ENCODE results near the gene LLPH. TPM values are rescaled to one million over a fixed set of nuclear protein-coding genes. Genes with fewer than 3 reads are reported as not detected.

The LLPH gene
- total RNA-seq, 1 experiment from 2014 or later, result 33.4 TPM

DNA sequence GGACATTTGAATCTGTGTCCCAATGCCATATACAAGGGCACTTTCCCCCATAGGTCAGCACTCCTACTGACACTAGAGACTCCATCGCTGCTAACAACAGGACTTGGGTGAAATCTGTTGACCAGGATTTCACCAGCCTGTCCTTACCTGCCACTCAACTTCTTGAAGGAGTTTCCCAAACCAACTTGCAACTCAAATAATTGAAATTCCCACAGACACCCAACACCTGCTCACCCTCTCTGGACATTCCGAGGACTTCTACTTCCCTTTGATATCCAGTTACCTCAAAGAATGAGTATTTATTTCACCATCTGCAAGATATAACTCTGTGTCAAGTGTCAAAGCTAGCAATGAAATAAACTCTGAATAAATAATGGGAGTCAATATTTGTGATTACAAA is 44.6 kb downstream of the LLPH start:
- H3K14ac ChIP-seq (ENCODE audit: insufficient read depth, low read length), result no peak overlapping the region
- no peaks in the 10 kb centered on the region for H3K4me1 ChIP-seq (ENCODE audit: insufficient read depth, low read length)
- no peaks in the 10 kb centered on the region for H3K36me3 Mint-ChIP-seq (ENCODE audit: insufficient read depth in 1 of 3, low read depth in 3 of 3)

More for the DNA sequence above, 44.6 kb downstream of the LLPH start:
- no peaks in the 10 kb centered on the region for H4K20me1 ChIP-seq (ENCODE audit: control insufficient read depth, insufficient read depth, insufficient read length)
- H2BK15ac ChIP-seq (ENCODE audit: low read depth, low read length), result no peak overlapping the region
- no peak overlapping the region for H3K4me2 ChIP-seq (ENCODE audit: insufficient read depth, insufficient read length, low read length)
- Mint-ChIP-seq H3K27ac (no peak overlapping the region), H3K9me3 (no peaks in the 10 kb centered on the region), H3K4me3 (no peak overlapping the region), H3K4me1 (no peaks in the 10 kb centered on the region; a peak in 1 of 4 replicates), H3K27me3 (ENCODE audit: low read depth) (no peaks in the 10 kb centered on the region)
- no peak overlapping the region for H2BK12ac ChIP-seq (ENCODE audit: insufficient read length, low read depth, low read length)
- H4K91ac ChIP-seq (ENCODE audit: insufficient read length, low read depth, low read length), result no peak overlapping the region
- H3K27ac ChIP-seq (ENCODE audit: insufficient read length, low read depth, low read length), result no peak overlapping the region
- no peaks in the 10 kb centered on the region for H3K79me1 ChIP-seq (ENCODE audit: insufficient read depth, low read depth, low read length, poor library complexity, severe bottlenecking)
- no peaks in the 10 kb centered on the region for H3K79me2 ChIP-seq (ENCODE audit: insufficient read depth, low read length)
- WGBS (ENCODE audit: extremely low coverage, insufficient read length, low lambda C conversion rate), result no CpG with 5 or more reads among the region's 2 CpGs
- H3K4ac ChIP-seq (ENCODE audit: low read depth, low read length), result no peak overlapping the region
- H3K27me3 ChIP-seq (ENCODE audit: insufficient read depth, low read length), result no peaks in the 10 kb centered on the region
- no peak overlapping the region for H3K56ac ChIP-seq (ENCODE audit: insufficient read length, low read depth, low read length)
- no peak overlapping the region for H2BK20ac ChIP-seq (ENCODE audit: low read depth, low read length, poor library complexity, severe bottlenecking)
- H3K9me3 ChIP-seq (ENCODE audit: control insufficient read depth, low read depth, low read length), result no peaks in the 10 kb centered on the region
- no peaks in the 10 kb centered on the region for H3K23me2 ChIP-seq (ENCODE audit: insufficient read length, low read depth, low read length, poor library complexity, severe bottlenecking)
- no peak overlapping the region for H3T11ph ChIP-seq (ENCODE audit: low read length)
- H2AFZ ChIP-seq (ENCODE audit: low read length), result no peak overlapping the region
- no peak overlapping the region for H3K23ac ChIP-seq (ENCODE audit: insufficient read length, low read depth, low read length)
- H4K8ac ChIP-seq (replicated peaks; ENCODE audit: insufficient read length, low read depth, low read length), result no peak overlapping the region
- no peak overlapping the region for H3K9ac ChIP-seq (ENCODE audit: extremely low read depth, insufficient read length, low read length)
- H2AK5ac ChIP-seq (ENCODE audit: insufficient read length, low read length), result no peak overlapping the region
- no peak overlapping the region for H2BK120ac ChIP-seq (ENCODE audit: low read depth, low read length, poor library complexity, severe bottlenecking)
- no peak overlapping the region for H3K18ac ChIP-seq (ENCODE audit: insufficient read length, low read depth, low read length)
- no peak for DNase-seq
- TF ChIP-seq, protein P1, sequence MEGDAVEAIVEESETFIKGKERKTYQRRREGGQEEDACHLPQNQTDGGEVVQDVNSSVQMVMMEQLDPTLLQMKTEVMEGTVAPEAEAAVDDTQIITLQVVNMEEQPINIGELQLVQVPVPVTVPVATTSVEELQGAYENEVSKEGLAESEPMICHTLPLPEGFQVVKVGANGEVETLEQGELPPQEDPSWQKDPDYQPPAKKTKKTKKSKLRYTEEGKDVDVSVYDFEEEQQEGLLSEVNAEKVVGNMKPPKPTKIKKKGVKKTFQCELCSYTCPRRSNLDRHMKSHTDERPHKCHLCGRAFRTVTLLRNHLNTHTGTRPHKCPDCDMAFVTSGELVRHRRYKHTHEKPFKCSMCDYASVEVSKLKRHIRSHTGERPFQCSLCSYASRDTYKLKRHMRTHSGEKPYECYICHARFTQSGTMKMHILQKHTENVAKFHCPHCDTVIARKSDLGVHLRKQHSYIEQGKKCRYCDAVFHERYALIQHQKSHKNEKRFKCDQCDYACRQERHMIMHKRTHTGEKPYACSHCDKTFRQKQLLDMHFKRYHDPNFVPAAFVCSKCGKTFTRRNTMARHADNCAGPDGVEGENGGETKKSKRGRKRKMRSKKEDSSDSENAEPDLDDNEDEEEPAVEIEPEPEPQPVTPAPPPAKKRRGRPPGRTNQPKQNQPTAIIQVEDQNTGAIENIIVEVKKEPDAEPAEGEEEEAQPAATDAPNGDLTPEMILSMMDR (conservative IDR thresholded peaks at IDR 0.05), result no peak
- H2BK5ac ChIP-seq (ENCODE audit: insufficient read length, low read length), result no peak overlapping the region
- no peak overlapping the region for H4K5ac ChIP-seq (ENCODE audit: insufficient read length, low read depth, low read length)
